AG04449 (cell line): ENCODE results near the gene CCL19.

Experiments used
- CTCF ChIA-PET: fragments of 350-600 bp; formaldehyde crosslinking; extraction: SDS; loops from one replicate; lab custom pipeline; 2021; ENCODE audit warnings: antibody characterized with exemption; lab: Yijun Ruan, JAX
- POLR2A ChIA-PET: fragments of 400-600, 350-600 bp; formaldehyde crosslinking; extraction: SDS; loops from one replicate; lab custom pipeline; 2020; ENCODE audit warnings: antibody characterized with exemption, inconsistent platforms; lab: Yijun Ruan, JAX
- DNase-seq: peaks from one replicate; pipeline ENCODE4 v3.0.0-alpha.2; 2010; ENCODE audit warnings: low read depth, low spot score
- H3K4me3 ChIP-seq: 2 replicates; pipeline ENCODE4 v1.5.1; 2011; ENCODE audit warnings: low read depth, mild to moderate bottlenecking, control low read depth, low read length
- CTCF ChIP-seq: IDR thresholded peaks from one replicate; pipeline ENCODE4 v1.5.1; 2011; ENCODE audit warnings: mild to moderate bottlenecking, moderate library complexity, low read length, control low read depth, inconsistent platforms; ENCODE audit not compliant: insufficient read depth; ENCODE audit errors: missing control alignments

Gene CCL19

DNA sequence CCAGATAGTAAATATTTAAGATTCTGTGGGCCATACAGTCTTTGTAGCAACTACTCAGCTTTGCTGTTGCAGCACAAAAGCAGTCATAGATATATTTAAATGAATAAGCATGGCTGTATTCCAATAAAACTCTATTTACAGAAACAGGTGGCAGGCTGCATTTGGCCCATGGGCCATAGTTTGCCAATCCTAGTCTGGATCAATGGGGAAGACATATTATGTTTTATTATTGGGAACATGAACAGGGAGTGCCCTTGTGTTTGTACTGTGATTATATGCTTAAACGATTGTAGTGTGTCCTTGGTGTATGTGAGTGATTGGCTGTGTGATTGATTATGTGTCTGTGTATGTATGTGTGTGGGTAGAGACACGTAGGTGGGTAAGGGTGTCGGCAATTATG is 16.6 kb downstream of the CCL19 start:
- ChIA-PET CTCF (interaction anchor here (1.1 to 5.0 kb wide), 3 partner anchors 10 to 27 kb away, joined by 5 to 70 read pairs (median 10); no protein-coding TSS in a partner anchor), POLR2A (no interaction called here)
- no peak for TF ChIP-seq CTCF
- no peak for DNase-seq
- no peak overlapping the region for H3K4me3 ChIP-seq

GRCh38 chr9:34671307-34671706 is 19.8 kb downstream of the CCL19 start:
- DNase-seq, result no peak
- POLR2A ChIA-PET, result no interaction called here
- H3K4me3 ChIP-seq, result no peak overlapping the region
- CTCF ChIA-PET, result interaction anchor here (1.3 to 2.3 kb wide), 3 partner anchors 27 to 31 kb away, joined by 4 to 14 read pairs (median 6); no protein-coding TSS in a partner anchor
- TF ChIP-seq CTCF, result no peak

DNA sequence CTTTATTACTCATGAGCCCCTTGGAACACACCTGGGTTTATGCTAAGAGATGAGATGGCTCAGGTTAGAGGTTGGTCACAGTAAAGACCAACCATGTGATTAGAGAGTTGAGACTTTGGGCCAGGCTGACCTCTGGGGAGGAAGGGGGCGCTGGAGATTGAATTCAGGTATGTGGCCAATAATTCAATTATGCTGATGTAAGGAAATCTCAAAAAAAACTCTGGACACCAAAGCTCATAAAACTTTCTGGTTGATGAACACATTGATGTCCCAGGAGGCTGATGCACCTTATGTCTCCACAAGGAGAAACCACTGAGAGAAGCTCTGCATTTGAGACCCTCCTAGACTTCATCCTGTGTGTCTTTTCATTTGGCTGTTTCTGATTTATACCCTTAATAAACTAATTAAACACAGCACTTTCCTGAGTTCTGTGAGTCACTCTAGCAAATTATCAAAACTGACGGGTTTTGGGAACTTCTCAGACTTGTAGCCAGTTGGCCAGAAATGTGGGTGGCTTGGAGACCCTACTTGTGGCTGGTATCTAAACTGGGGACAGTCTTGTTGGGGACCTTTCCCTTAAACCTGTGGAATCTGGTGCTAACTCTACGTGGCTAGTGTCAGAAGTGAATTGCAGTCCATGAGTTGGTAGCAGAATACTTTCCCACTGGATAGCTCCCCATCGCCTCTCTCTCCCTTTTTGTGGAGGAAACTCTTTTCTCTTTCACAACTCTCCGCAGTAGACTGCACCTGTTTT is 21.1 kb downstream of the CCL19 start:
- no peak for DNase-seq
- no peak overlapping the region for H3K4me3 ChIP-seq
- POLR2A ChIA-PET, result no interaction called here
- CTCF ChIA-PET, result interaction anchor here (1.1 to 2.3 kb wide), 5 partner anchors 25 to 36 kb away, joined by 3 to 14 read pairs (median 5); no protein-coding TSS in a partner anchor
- no peak for TF ChIP-seq CTCF

GRCh38 chr9:34665381-34666250 is 25.5 kb downstream of the CCL19 start:
- ChIA-PET CTCF (interaction anchor here (1.2 to 8.4 kb wide), 11 partner anchors 10 to 37 kb away, joined by 3 to 153 read pairs (median 8); partner anchors contain the start of genes GALT, IL11RA and SIGMAR1), POLR2A (interaction anchor here (1.2 to 2.1 kb wide), 3 partner anchors 10 to 19 kb away, joined by 5 to 11 read pairs (median 8); partner anchors contain the start of genes GALT and IL11RA)
- no peak for TF ChIP-seq CTCF
- peak; percentile 65 for DNase-seq
- H3K4me3 ChIP-seq, result peak overlapping the region; percentile 92

GRCh38 chr9:34665067-34665380 is 26.1 kb downstream of the CCL19 start:
- TF ChIP-seq CTCF, result no peak
- no peak for DNase-seq
- ChIA-PET POLR2A (interaction anchor here (1.2 to 2.1 kb wide), 3 partner anchors 10 to 18 kb away, joined by 5 to 11 read pairs (median 8); partner anchors contain the start of genes GALT and IL11RA), CTCF (interaction anchor here (0.7 to 8.4 kb wide), 12 partner anchors 10 to 61 kb away, joined by 3 to 153 read pairs (median 6); partner anchors contain the start of genes GALT, IL11RA and SIGMAR1)
- H3K4me3 ChIP-seq, result peak overlapping the region; percentile 63
